IMR-90 (cell line): ENCODE data around the gene PRDM2.

Experiments
- BHLHE40 ChIP-seq: fragments of 150-350 bp; IDR thresholded peaks from 2 replicates; pipeline ENCODE4 v1.6.1; 2016; ENCODE audit warnings: mild to moderate bottlenecking, low read depth, low read length
- CEBPB ChIP-seq: IDR thresholded peaks from 2 replicates; pipeline ENCODE4 v1.6.1; 2012; ENCODE audit warnings: low read depth, low read length, improper control_type of control experiment
- CTCF ChIP-seq: conservative IDR thresholded peaks from 2 replicates; pipeline ENCODE4 v1.5.1; 2012; ENCODE audit warnings: mild to moderate bottlenecking, low read depth, low read length, improper control_type of control experiment
- FOS ChIP-seq: fragments of 150-350 bp; IDR thresholded peaks from 2 replicates; pipeline ENCODE4 v1.6.1; 2016; ENCODE audit warnings: low read depth, low read length
- MAFK ChIP-seq: IDR thresholded peaks from 2 replicates; pipeline ENCODE4 v1.6.1; 2012; ENCODE audit warnings: low read depth, low read length, improper control_type of control experiment
- MXI1 ChIP-seq: IDR thresholded peaks from 2 replicates; pipeline ENCODE4 v1.6.1; 2012; ENCODE audit warnings: low read depth, mild to moderate bottlenecking, low read length, moderate library complexity, borderline replicate concordance
- POLR2A ChIP-seq: IDR thresholded peaks from 2 replicates; pipeline ENCODE4 v1.6.1; 2012; ENCODE audit warnings: mild to moderate bottlenecking, low read depth, low read length
- RAD21 ChIP-seq: IDR thresholded peaks from 2 replicates; pipeline ENCODE4 v1.6.1; 2012; ENCODE audit warnings: low read length, improper control_type of control experiment
- RCOR1 ChIP-seq: IDR thresholded peaks from 2 replicates; pipeline ENCODE4 v1.6.1; 2012; ENCODE audit warnings: mild to moderate bottlenecking, low read length, improper control_type of control experiment; ENCODE audit not compliant: insufficient replicate concordance
- RFX5 ChIP-seq: IDR thresholded peaks from 2 replicates; pipeline ENCODE4 v1.8.0; 2012; ENCODE audit warnings: low read depth, mild to moderate bottlenecking, low read length, moderate library complexity
- SMC3 ChIP-seq: fragments of 150-350 bp; IDR thresholded peaks from 2 replicates; pipeline ENCODE4 v1.6.1; 2016; ENCODE audit warnings: low read depth, mild to moderate bottlenecking, antibody characterized with exemption, low read length, moderate library complexity
- USF2 ChIP-seq: fragments of 150-350 bp; IDR thresholded peaks from 2 replicates; pipeline ENCODE4 v1.6.1; 2017; ENCODE audit warnings: mild to moderate bottlenecking, antibody characterized with exemption, low read length, low read depth

- no peak for TF ChIP-seq RFX5
- no peak for TF ChIP-seq CTCF
- TF ChIP-seq POLR2A, result no peak
- no peak for TF ChIP-seq MXI1
- no peak for TF ChIP-seq USF2
- TF ChIP-seq MAFK, result no peak
- no peak for TF ChIP-seq CEBPB
- TF ChIP-seq RCOR1, result no peak
- TF ChIP-seq RAD21, result no peak
- no peak for TF ChIP-seq FOS
- TF ChIP-seq BHLHE40, result no peak
- no peak for TF ChIP-seq SMC3
Observed at GRCh38 chr1:13809461-13810159, 109.6 kb downstream of the PRDM2 start.
